Neural cell (in vitro differentiated cells): ENCODE results near the gene TMEM200B.

Source experiments
- EP300 ChIP-seq: fragments of 450-650 bp; conservative IDR thresholded peaks from 2 replicates; pipeline ENCODE4 v1.6.1; 2014; ENCODE audit warnings: antibody characterized with exemption, mild to moderate bottlenecking, moderate library complexity; ENCODE audit not compliant: poor library complexity, severe bottlenecking
- EZH2 ChIP-seq: fragments of 200-600, 300-800 bp; shearing (Covaris generic), sonication (generic); IDR thresholded peaks from 2 replicates; pipeline ENCODE4 v1.6.1; 2014; ENCODE audit warnings: antibody characterized with exemption, low read length, borderline replicate concordance, mild to moderate bottlenecking; ENCODE audit not compliant: insufficient read depth, poor library complexity, severe bottlenecking
- POLR2AphosphoS5 ChIP-seq: IDR thresholded peaks from 2 replicates; pipeline ENCODE4 v1.6.1; 2012
- TAF1 ChIP-seq: IDR thresholded peaks from 2 replicates; pipeline ENCODE4 v1.6.1; 2012; ENCODE audit warnings: low read depth
- TF ChIP-seq, protein P1 (sequence below): fragments of 450-650 bp; IDR thresholded peaks from 2 replicates; pipeline ENCODE4 v1.5.1; 2014; ENCODE audit warnings: antibody characterized with exemption, mild to moderate bottlenecking, moderate library complexity; ENCODE audit not compliant: poor library complexity, severe bottlenecking
- TF ChIP-seq, protein P2 (sequence below): IDR thresholded peaks from 2 replicates; pipeline ENCODE4 v1.6.1; 2012; ENCODE audit warnings: borderline replicate concordance

DNA sequence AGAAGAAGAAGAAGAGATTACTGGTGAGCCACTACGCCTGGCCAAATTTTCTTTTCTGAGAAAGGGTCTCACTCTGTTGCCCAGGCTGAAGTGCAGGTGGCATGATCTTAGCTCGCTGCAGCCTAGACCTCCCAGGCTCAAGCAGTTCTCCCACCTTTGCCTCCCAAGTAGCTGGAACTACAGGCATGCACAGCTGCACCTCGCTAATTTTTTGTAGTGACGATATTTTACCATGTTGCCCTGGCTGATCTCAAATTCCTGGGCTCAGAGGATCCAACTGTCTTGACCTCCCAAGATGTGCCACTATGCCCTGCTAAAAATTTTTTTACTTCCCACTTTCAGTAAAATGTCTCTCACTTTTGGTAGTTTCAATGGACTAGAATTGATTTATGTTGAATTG, 24.4 kb downstream of the TMEM200B start:
- TF ChIP-seq, protein P1, sequence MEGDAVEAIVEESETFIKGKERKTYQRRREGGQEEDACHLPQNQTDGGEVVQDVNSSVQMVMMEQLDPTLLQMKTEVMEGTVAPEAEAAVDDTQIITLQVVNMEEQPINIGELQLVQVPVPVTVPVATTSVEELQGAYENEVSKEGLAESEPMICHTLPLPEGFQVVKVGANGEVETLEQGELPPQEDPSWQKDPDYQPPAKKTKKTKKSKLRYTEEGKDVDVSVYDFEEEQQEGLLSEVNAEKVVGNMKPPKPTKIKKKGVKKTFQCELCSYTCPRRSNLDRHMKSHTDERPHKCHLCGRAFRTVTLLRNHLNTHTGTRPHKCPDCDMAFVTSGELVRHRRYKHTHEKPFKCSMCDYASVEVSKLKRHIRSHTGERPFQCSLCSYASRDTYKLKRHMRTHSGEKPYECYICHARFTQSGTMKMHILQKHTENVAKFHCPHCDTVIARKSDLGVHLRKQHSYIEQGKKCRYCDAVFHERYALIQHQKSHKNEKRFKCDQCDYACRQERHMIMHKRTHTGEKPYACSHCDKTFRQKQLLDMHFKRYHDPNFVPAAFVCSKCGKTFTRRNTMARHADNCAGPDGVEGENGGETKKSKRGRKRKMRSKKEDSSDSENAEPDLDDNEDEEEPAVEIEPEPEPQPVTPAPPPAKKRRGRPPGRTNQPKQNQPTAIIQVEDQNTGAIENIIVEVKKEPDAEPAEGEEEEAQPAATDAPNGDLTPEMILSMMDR: no peak
- TF ChIP-seq, protein P2, sequence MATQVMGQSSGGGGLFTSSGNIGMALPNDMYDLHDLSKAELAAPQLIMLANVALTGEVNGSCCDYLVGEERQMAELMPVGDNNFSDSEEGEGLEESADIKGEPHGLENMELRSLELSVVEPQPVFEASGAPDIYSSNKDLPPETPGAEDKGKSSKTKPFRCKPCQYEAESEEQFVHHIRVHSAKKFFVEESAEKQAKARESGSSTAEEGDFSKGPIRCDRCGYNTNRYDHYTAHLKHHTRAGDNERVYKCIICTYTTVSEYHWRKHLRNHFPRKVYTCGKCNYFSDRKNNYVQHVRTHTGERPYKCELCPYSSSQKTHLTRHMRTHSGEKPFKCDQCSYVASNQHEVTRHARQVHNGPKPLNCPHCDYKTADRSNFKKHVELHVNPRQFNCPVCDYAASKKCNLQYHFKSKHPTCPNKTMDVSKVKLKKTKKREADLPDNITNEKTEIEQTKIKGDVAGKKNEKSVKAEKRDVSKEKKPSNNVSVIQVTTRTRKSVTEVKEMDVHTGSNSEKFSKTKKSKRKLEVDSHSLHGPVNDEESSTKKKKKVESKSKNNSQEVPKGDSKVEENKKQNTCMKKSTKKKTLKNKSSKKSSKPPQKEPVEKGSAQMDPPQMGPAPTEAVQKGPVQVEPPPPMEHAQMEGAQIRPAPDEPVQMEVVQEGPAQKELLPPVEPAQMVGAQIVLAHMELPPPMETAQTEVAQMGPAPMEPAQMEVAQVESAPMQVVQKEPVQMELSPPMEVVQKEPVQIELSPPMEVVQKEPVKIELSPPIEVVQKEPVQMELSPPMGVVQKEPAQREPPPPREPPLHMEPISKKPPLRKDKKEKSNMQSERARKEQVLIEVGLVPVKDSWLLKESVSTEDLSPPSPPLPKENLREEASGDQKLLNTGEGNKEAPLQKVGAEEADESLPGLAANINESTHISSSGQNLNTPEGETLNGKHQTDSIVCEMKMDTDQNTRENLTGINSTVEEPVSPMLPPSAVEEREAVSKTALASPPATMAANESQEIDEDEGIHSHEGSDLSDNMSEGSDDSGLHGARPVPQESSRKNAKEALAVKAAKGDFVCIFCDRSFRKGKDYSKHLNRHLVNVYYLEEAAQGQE: no peak
- TF ChIP-seq POLR2AphosphoS5 (no peak), EZH2 (no peak), TAF1 (no peak), EP300 (no peak)
